Keratinocyte (primary cell): ENCODE results near the gene SELENOO. TPM values are rescaled to one million over a fixed set of nuclear protein-coding genes. Genes with fewer than 3 reads are reported as not detected.

ENCODE experiments used
- DNase-seq: peaks from one replicate; pipeline ENCODE4 v3.0.0-alpha.2; 2011; ENCODE audit warnings: low read depth, missing footprints, low spot score
- FAIRE-seq: peaks from 2 replicates; lab custom pipeline; 2011; peaks lifted over from hg19 to GRCh38; lab: Jason Lieb, UNC
- H2AFZ ChIP-seq: 2 replicates; pipeline ENCODE4 v1.6.0; 2012; ENCODE audit warnings: low read length, control low read depth, inconsistent platforms; ENCODE audit not compliant: control insufficient read depth
- H3K27ac ChIP-seq: 2 replicates; pipeline ENCODE4 v1.5.1; 2011; ENCODE audit warnings: low read length; ENCODE audit not compliant: control insufficient read depth, insufficient read depth
- H3K27me3 ChIP-seq: 3 replicates; pipeline ENCODE4 v1.6.0; 2011; ENCODE audit warnings: low read length; ENCODE audit not compliant: control insufficient read depth, insufficient read depth; ENCODE audit errors: extremely low read depth
- H3K36me3 ChIP-seq, 2 experiments: 2 replicates in 1 of 2; 3 replicates in 1 of 2; pipeline ENCODE4 v1.5.1; 2011; ENCODE audit warnings: low read length in 2 of 2, mild to moderate bottlenecking in 1 of 2; ENCODE audit not compliant: control insufficient read depth in 2 of 2, insufficient read depth in 2 of 2; ENCODE audit errors: extremely low read depth in 1 of 2
- H3K4me1 ChIP-seq: 3 replicates; pipeline ENCODE4 v1.5.1; 2011; ENCODE audit warnings: low read length; ENCODE audit not compliant: control insufficient read depth, insufficient read depth; ENCODE audit errors: extremely low read depth
- H3K4me2 ChIP-seq: 3 replicates; pipeline ENCODE4 v1.6.0; 2011; ENCODE audit warnings: low read depth, low read length; ENCODE audit not compliant: control insufficient read depth, insufficient read depth; ENCODE audit errors: extremely low read depth
- H3K4me3 ChIP-seq, 3 experiments: fragments of 200-600 bp in 1 of 3; sonication (generic) in 1 of 3; 2 replicates in 2 of 3; 3 replicates in 1 of 3; pipeline ENCODE4 v1.5.1; 2011 to 2016; ENCODE audit warnings: low read length in 3 of 3, mild to moderate bottlenecking in 3 of 3, control low read depth in 2 of 3, inconsistent platforms in 1 of 3, low read depth in 1 of 3, mixed read lengths in 1 of 3, mixed run types in 1 of 3, moderate library complexity in 1 of 3; ENCODE audit not compliant: control insufficient read depth in 2 of 3, insufficient read depth in 2 of 3; ENCODE audit errors: extremely low read depth in 1 of 3
- H3K79me2 ChIP-seq: 2 replicates; pipeline ENCODE4 v1.6.0; 2012; ENCODE audit warnings: low read length; ENCODE audit not compliant: control insufficient read depth, insufficient read depth
- H3K9ac ChIP-seq: 3 replicates; pipeline ENCODE4 v1.6.0; 2011; ENCODE audit warnings: low read length; ENCODE audit not compliant: control insufficient read depth, insufficient read depth; ENCODE audit errors: extremely low read depth
- H3K9me1 ChIP-seq: 3 replicates; pipeline ENCODE4 v1.6.0; 2011; ENCODE audit warnings: low read length; ENCODE audit not compliant: control insufficient read depth, insufficient read depth; ENCODE audit errors: extremely low read depth
- H3K9me3 ChIP-seq: 2 replicates; pipeline ENCODE4 v1.5.1; 2012; ENCODE audit warnings: low read depth, low read length; ENCODE audit not compliant: control insufficient read depth
- H4K20me1 ChIP-seq: 3 replicates; pipeline ENCODE4 v1.6.0; 2011; ENCODE audit warnings: low read length; ENCODE audit not compliant: control insufficient read depth, insufficient read depth; ENCODE audit errors: extremely low read depth
- EZH2 ChIP-seq: IDR thresholded peaks from one replicate; pipeline ENCODE4 v1.6.1; 2012; ENCODE audit warnings: inconsistent platforms, mild to moderate bottlenecking, low read length, moderate library complexity
- dilution Hi-C: fragments of 300-500 bp; cut with MboI; formaldehyde crosslinking; loops from one replicate; pipeline ENCODE4 v1.7.0; 2020; ENCODE audit warnings: low sequenced_read_pairs; ENCODE audit not compliant: extremely low pct_ligation_motif_present
- polyA plus RNA-seq, 5 experiments: library from polyadenylated mRNA; depleted of rRNA in 3 of 5; stranded (reverse) in 3 of 5; stranded (forward) in 1 of 5; unstranded in 1 of 5; fragments of >200 nt; gene quantifications; 1 replicate in 1 of 5; 2 replicates in 3 of 5; 3 replicates in 1 of 5; pipeline versions ENCODE4 v1.2.1 to v1.2.3, GENCODE V29; 2011 to 2012; ENCODE audit warnings: missing spikeins in 2 of 5, low read depth in 1 of 5, low replicate concordance in 1 of 5
- TF ChIP-seq, protein P1 (sequence below), 3 experiments: IDR thresholded peaks in 1 of 3; conservative IDR thresholded peaks in 1 of 3; optimal IDR thresholded peaks in 1 of 3; 2 replicates in 2 of 3; 3 replicates in 1 of 3; pipeline versions ENCODE3 to v1.5.1; 2011; ENCODE audit warnings: low read length in 3 of 3, mild to moderate bottlenecking in 3 of 3, moderate library complexity in 2 of 3, control low read depth in 1 of 3, inconsistent platforms in 1 of 3; ENCODE audit not compliant: insufficient read depth in 2 of 3; ENCODE audit errors: extremely low read depth in 1 of 3

The SELENOO gene
- polyA plus RNA-seq, 1 donor (not counting 4 experiments of a cell fraction or from before 2014, with no cell fraction given), result 14.4 TPM

DNA sequence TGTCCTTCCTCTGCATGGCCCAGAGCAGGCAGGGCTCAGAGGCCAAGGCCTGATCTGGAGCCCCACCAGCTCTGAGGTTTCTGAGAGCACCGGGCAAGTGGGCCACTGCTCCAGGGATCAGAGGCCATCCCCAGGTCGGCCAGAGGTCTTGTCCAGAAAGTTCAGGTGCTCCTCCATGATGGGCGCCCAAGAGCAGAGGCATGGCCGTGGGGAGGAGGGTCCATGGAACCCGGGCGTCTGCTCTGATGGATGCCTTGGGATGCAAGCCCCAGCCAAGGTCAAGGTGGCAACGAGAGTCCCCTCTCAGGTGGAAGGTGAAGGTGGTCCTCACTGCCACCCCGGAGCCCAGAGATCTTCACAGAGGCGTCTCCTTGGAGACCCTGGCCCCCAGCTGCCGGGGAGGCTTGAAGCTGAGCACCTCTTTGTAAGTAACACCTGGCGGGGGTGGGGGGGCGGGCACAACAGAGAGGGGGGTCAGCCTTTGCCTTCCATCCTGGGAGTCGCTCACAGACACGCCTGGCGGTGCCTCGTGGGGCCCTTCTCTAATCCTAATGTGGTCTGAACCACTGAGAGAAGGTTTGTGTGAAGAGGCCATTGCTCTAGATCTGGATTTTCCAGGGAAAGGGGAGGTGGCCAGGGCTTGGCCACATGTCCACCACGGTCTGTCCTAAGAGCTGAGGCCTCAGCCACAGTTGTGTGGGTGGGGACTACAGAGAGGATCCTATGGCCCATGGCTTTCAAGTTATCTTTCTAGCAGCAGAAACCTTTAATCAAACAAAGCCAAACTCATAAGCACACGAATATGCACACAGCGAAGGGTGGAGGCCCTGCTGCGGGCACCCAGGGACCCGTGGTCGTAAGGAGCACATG lies 52.5 kb downstream of the SELENOO start:
- Histone ChIP-seq H2AFZ (no peak overlapping the region), H3K4me2 (no peak overlapping the region), H4K20me1 (no peaks in the 10 kb centered on the region), H3K27ac (no peak overlapping the region), H3K4me1 (peaks cover 6% of the 10 kb centered on the region), H3K9ac (no peak overlapping the region), H3K9me3 (no peaks in the 10 kb centered on the region), H3K27me3 (no peaks in the 10 kb centered on the region), H3K36me3 (peaks cover 3 to 5% of the 10 kb centered on the region in 2 experiments), H3K4me3 (no peak overlapping the region), H3K79me2 (no peaks in the 10 kb centered on the region), H3K9me1 (no peaks in the 10 kb centered on the region)
- no peak for DNase-seq
- no peak for FAIRE-seq
- TF ChIP-seq, protein P1, sequence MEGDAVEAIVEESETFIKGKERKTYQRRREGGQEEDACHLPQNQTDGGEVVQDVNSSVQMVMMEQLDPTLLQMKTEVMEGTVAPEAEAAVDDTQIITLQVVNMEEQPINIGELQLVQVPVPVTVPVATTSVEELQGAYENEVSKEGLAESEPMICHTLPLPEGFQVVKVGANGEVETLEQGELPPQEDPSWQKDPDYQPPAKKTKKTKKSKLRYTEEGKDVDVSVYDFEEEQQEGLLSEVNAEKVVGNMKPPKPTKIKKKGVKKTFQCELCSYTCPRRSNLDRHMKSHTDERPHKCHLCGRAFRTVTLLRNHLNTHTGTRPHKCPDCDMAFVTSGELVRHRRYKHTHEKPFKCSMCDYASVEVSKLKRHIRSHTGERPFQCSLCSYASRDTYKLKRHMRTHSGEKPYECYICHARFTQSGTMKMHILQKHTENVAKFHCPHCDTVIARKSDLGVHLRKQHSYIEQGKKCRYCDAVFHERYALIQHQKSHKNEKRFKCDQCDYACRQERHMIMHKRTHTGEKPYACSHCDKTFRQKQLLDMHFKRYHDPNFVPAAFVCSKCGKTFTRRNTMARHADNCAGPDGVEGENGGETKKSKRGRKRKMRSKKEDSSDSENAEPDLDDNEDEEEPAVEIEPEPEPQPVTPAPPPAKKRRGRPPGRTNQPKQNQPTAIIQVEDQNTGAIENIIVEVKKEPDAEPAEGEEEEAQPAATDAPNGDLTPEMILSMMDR (optimal IDR thresholded peaks at IDR 0.05 in 1 of 3, IDR thresholded peaks at IDR 0.05 in 1 of 3, conservative IDR thresholded peaks at IDR 0.05 in 1 of 3; ENCODE audit: extremely low read depth in 1 of 3, insufficient read depth in 2 of 3, low read length in 3 of 3), result no peak
- no peak for TF ChIP-seq EZH2
- dilution Hi-C loops, result no loop called here

DNA sequence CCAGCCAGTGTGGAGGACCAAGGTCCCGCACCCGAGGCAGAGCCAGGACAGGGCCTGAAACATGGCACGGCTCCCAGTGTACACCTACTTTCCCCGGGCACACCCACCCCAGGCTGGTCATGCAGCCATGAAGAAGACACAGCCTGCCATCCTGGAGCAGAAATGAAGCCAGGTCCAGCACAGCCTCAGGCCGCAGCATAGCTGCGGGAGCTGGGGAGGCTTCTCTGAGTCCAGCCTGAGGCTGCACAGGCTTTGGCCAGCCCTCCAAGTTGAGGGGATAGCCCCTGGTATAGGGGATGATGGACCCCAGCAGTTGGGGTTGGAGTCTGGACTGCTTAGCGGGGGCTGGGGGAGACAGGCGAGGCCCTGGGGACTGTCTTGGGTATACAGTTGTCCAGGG lies 53.1 kb downstream of the SELENOO start:
- Histone ChIP-seq H3K79me2 (no peaks in the 10 kb centered on the region), H2AFZ (no peak overlapping the region), H3K4me2 (no peak overlapping the region), H3K27me3 (no peaks in the 10 kb centered on the region), H4K20me1 (no peaks in the 10 kb centered on the region), H3K9ac (no peak overlapping the region), H3K9me1 (no peaks in the 10 kb centered on the region), H3K9me3 (no peaks in the 10 kb centered on the region), H3K36me3 (peaks cover 3 to 5% of the 10 kb centered on the region in 2 experiments), H3K27ac (no peak overlapping the region), H3K4me3 (no peak overlapping the region), H3K4me1 (peaks cover 6% of the 10 kb centered on the region)
- dilution Hi-C loops, result no loop called here
- TF ChIP-seq, protein P1 (optimal IDR thresholded peaks at IDR 0.05 in 1 of 3, IDR thresholded peaks at IDR 0.05 in 1 of 3, conservative IDR thresholded peaks at IDR 0.05 in 1 of 3; ENCODE audit: extremely low read depth in 1 of 3, insufficient read depth in 2 of 3, low read length in 3 of 3), result no peak
- TF ChIP-seq EZH2, result no peak
- DNase-seq (no peak), FAIRE-seq (no peak)
